ENCODE results near the gene CXCR5. TPM values are rescaled to one million over a fixed set of nuclear protein-coding genes. Genes with fewer than 3 reads are reported as not detected.
A peak's percentile ranks its signal among the peaks of the same experiment; 100 is the strongest.

CXCR5 gene
- total and polyA plus RNA-seq, 10 of the 15 experiments (the other 5 are each of a cell fraction or from before 2014, with no cell fraction given) = 0.03 to 0.63 (median 0.25) TPM

DNA sequence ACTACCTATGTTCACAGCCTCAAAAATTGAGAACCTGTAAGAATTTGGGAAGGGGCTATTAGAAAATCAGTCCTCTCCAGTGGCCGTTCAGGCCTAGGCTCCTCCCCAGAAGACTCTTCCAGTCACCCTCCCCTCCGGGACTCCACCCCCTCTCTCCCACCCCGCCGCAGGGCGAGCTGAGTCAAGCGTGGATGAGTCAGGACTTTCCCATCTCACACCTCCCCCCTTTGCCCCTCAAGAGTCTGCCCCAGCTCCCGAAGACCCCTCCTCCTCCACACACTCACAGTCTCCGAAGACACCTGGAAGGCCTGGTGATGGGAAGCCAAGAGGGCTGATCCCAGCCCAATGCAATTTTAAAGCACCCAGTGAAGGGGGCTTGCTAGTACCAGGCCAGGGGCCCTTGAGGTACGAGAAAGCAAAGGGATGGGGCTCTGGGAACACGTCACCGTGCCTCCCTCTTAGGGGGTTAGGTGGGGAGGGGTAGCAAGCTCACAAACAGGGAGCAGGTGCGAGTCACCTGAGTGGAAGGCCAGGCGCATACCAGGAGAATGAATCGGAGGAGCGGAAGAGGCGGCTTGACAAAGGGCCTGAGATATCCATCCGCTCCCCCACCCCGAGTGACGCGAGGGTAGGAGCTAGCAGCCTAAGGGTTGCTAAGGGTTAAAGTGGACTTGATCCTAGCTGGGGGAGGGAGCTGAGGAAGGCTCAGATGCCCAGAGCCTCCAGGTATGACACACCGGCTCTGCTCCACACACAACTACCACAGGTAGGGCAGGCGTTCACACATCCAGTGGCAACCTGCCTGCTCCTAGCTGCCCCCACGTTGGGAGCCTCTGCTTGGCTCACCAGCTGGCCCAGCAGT lies 28.4 kb downstream of the CXCR5 start (continued):
- TF ChIP-seq, protein P1, sequence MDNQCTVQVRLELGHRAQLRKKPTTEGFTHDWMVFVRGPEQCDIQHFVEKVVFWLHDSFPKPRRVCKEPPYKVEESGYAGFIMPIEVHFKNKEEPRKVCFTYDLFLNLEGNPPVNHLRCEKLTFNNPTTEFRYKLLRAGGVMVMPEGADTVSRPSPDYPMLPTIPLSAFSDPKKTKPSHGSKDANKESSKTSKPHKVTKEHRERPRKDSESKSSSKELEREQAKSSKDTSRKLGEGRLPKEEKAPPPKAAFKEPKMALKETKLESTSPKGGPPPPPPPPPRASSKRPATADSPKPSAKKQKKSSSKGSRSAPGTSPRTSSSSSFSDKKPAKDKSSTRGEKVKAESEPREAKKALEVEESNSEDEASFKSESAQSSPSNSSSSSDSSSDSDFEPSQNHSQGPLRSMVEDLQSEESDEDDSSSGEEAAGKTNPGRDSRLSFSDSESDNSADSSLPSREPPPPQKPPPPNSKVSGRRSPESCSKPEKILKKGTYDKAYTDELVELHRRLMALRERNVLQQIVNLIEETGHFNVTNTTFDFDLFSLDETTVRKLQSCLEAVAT (IDR thresholded peaks at IDR 0.05) = peak; percentile 63
- no peak for TF ChIP-seq KDM1A (IDR thresholded peaks at IDR 0.05; ENCODE audit: borderline replicate concordance)
- no peak for TF ChIP-seq RB1 (IDR thresholded peaks at IDR 0.05; ENCODE audit: borderline replicate concordance)
- TF ChIP-seq POU2F2 (IDR thresholded peaks at IDR 0.05; ENCODE audit: borderline replicate concordance, low read depth, low read length) = no peak
- TF ChIP-seq, protein P2, sequence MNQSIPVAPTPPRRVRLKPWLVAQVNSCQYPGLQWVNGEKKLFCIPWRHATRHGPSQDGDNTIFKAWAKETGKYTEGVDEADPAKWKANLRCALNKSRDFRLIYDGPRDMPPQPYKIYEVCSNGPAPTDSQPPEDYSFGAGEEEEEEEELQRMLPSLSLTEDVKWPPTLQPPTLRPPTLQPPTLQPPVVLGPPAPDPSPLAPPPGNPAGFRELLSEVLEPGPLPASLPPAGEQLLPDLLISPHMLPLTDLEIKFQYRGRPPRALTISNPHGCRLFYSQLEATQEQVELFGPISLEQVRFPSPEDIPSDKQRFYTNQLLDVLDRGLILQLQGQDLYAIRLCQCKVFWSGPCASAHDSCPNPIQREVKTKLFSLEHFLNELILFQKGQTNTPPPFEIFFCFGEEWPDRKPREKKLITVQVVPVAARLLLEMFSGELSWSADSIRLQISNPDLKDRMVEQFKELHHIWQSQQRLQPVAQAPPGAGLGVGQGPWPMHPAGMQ (IDR thresholded peaks at IDR 0.05; ENCODE audit: borderline replicate concordance) = no peak
- no peak for TF ChIP-seq FOXK2 (IDR thresholded peaks at IDR 0.05)
- TF ChIP-seq PKNOX1 (IDR thresholded peaks at IDR 0.05) = no peak
- TF ChIP-seq BACH1 (IDR thresholded peaks at IDR 0.05; ENCODE audit: borderline replicate concordance) = 0 out of 2 replicates have a peak, but pooled peaks have one; percentile 5
- TF ChIP-seq TAF1 (IDR thresholded peaks at IDR 0.05; ENCODE audit: borderline replicate concordance, low read depth, low read length) = no peak
- no peak for TF ChIP-seq MYC (IDR thresholded peaks at IDR 0.05; ENCODE audit: insufficient read depth, insufficient read length, insufficient replicate concordance, low read length, severe bottlenecking)
- TF ChIP-seq CREM (IDR thresholded peaks at IDR 0.05; ENCODE audit: low read depth) = no peak
- TF ChIP-seq ZNF592 (IDR thresholded peaks at IDR 0.05) = no peak
- no peak for TF ChIP-seq TBL1XR1 (IDR thresholded peaks at IDR 0.05; ENCODE audit: low read depth, low read length)
- no peak for TF ChIP-seq ZBED1 (IDR thresholded peaks at IDR 0.05; ENCODE audit: borderline replicate concordance)
- 0 out of 2 replicates have a peak, but pooled peaks have one; percentile 31 for TF ChIP-seq SMARCA5 (IDR thresholded peaks at IDR 0.05)
- TF ChIP-seq TCF3 (IDR thresholded peaks at IDR 0.05; ENCODE audit: borderline replicate concordance, insufficient read depth, low read depth, low read length) = no peak
- no peak for TF ChIP-seq IRF4 (IDR thresholded peaks at IDR 0.05; ENCODE audit: low read depth, low read length)
- TF ChIP-seq HDGF (IDR thresholded peaks at IDR 0.05) = no peak
